Subcutaneous adipose tissue (tissue), 4 donors: Measurements from ENCODE around the gene RNASET2. TPM values are rescaled to one million over a fixed set of nuclear protein-coding genes. Genes with fewer than 3 reads are reported as not detected.

ENCODE experiments used
- CTCF ChIP-seq: fragments of 450-650 bp; IDR thresholded peaks from one replicate; pipeline ENCODE4 v1.5.1; 2016; ENCODE audit warnings: low read depth, mild to moderate bottlenecking, control low read depth, antibody characterized with exemption, moderate library complexity
- total RNA-seq, 4 donors: library from RNA; depleted of rRNA; stranded (reverse); fragments of >200 nt; gene quantifications; one replicate each; pipeline ENCODE4 v1.1.0, GENCODE V29; 2016

RNASET2 gene
- total RNA-seq, 4 donors from 2014 or later: 40.4 to 173 (median 77.0) TPM

- no peak for TF ChIP-seq CTCF
Observed at GRCh38 chr6:166939894-166940293, 16.5 kb downstream of the RNASET2 start.

DNA sequence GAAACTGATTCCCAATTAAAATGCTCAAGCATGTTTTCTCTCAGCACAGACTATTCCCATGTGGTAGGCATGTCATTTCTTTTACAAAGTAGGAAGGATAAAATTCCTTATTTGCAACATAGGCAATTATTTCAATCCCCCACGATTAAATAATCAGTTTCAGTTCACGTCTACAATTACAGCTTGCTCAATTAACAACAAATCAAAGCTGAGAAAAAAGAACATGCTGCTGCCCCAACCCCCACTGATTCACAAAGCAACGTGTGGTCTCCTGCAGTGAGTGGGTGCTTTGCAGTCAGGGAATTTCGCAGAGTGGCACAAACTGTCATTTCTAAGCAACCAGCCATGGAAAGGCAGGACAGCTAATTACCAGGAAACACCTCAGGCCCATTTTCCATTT is 17.0 kb downstream of the RNASET2 start:
- TF ChIP-seq CTCF: no peak

DNA sequence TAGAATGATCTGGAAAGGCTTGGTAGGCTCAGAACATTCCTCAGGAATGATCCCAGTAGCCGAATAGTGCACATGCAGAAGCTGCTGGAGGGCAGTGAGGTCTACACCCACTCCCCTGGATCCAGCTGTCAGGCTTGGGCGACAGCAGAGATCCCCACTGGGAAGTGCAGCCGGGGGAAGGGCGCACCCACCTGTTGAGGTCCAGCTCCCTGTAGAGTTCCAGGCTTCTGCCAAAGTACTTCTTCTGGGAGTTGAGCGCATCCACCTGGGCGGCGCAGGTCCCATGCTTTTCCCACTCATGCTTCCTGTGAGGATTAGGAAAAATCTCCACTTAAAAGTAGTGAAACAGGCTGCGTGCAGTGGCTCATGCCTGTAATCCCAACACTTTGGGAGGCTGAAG is 17.6 kb downstream of the RNASET2 start:
- TF ChIP-seq CTCF: no peak

DNA sequence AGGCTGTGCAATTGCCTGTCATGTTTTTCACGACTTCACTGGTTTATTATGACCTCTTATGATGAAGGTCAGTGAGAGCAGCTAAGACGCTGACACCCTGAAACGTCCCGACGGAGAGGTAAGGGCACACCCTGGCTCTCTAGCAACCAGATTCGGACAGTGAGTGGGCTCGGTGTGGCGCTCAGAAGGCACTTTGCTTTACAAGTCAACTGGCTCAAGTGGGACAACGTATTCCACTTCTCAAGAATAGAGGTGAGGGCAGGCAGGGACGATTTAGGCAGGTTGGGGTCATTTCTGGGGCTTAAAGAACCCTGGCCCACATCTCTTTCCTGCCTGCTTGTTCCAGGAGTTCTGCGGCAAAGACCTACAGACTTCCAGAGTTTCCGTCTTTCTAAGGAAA is 18.2 kb downstream of the RNASET2 start:
- TF ChIP-seq CTCF: no peak

GRCh38 chr6:166937746-166938145 is 18.6 kb downstream of the RNASET2 start:
- TF ChIP-seq CTCF: no peak

GRCh38 chr6:166936079-166936787 is 20.1 kb downstream of the RNASET2 start:
- no peak for TF ChIP-seq CTCF

DNA sequence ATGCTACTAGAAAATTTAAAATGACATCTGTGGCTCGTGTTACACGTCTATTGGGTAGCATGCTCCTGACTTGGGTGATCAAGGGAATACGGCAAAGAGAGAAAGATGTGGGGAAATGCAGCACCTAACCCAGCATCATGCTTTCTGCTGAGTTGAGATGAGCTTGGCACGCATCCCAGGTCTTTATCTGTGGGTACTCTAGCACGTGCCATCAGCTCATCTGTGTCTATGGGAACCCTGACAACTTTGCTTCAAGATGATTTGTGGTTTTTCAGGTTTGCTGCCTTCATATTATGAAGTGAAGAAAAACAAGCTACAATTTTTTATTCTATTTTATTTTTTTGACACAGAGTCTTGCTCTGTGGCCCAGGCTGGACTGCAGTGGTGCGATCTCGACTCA is 21.0 kb downstream of the RNASET2 start:
- TF ChIP-seq CTCF: no peak
